ENCODE data around the gene PRR16.

PRR16 gene

DNA sequence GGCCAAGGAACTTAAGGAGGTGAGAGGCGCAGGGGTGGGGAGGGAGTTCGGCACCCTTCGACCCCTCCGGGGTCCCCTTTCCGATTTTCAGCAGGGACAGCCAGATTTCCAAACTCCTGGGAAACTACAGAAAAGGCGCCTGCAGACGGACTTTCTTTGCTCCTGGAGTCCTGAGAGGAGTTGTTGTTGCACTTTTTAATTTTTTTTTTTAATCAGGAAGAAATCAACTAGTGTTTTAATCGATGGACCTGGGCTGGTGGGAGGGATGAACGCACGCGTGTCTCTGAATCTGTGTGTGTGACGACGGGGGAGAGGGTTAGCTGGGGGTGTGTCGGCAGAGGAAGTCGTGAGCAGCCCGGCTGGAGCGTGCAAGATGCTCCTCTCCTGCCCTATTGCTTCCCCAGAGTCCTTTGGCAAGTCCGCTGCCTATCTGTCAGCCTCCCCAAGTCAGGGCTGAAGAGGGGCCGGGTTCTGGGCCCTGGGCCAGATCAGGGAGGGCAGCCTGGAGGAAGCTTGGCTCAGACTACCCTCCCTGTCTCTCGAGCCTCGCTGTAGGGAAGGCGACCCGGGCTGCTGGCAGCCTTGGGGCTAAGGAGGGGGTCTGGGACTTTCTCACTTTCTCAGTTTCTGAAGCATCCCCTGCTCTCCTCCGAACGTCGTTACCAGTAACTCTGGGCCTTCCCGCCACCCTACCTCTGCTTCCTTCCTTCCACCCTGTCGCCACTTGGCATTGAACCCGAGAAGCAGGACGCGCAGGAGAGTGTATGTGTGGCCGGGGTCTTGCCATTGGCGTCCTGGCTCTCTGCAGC, 731 bp downstream of the PRR16 start:
- no peak for FAIRE-seq

DNA sequence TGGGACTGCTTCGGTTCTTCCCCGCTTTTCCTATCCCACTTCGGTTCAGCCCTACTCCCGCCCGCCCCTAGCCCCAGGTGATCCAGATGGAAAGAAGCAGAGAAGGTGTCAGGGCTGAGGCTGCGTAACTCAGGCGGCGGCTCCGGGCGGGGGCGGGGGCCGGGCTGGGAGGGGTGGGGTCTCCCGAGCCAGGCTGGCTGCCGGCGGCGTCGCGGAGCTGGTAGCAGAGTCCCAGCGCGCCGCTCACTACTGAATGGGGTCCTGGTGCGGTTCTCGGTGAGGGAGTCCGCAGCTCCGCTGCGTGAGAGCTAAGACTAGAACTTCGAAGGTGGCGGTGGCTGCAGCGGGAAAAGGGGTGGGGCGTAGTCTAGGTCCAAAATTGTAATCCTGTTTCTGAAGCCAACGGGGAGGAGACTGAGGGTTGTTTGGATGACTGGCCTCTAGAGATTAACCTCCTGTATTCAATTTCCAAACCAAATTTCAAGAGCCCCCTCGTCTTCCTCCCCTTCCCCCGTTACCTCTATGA, 1.4 kb downstream of the PRR16 start:
- no peak for FAIRE-seq

DNA sequence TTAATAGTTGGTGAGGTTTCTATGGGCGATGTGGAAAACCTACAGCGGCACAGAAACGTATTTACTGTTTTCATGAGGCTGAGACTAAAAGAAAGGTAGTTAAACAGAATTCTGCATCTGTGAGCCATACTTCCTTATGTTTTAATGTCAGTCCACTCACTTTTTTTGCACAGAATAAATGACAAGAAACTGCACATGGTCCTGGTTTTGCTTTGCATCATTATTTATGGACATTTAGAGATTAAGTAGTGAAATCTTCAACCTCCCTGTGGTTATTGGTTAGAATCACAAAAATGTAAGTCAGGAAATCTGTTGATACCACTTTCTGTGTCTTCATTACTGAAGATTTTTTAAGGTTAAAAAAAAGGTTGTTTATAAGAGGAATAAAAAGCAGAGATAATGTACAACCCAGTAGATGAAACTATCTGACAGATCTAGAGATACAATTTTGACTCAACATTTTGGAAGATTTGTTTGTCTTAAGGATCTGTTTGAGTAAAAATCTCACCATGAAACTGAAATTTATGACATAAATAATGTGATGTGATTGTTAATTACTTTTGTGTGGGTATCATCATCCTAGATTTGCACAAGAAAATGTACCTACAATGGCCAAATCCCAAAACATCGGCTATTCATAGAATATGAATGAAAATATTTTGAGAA, 2.4 kb downstream of the PRR16 start:
- FAIRE-seq, result no peak

DNA sequence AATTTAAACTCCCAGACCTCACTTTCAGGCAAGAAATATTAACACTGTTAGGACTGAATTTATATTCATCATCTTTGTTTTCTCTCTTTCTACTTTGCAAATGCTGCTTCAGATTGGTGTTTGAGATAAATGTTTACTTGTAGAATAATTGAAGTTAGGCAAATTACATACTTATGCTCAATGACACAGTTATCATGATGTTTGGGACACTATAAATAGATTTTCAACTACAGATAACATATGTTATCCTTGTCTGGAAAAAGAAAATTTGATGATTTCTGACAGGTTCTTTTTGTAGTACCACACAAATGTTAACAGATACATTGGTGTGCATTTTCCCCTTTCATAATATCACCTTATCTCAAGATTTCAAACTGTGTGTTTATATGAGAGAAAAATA, 7.9 kb downstream of the PRR16 start:
- no peak for FAIRE-seq

DNA sequence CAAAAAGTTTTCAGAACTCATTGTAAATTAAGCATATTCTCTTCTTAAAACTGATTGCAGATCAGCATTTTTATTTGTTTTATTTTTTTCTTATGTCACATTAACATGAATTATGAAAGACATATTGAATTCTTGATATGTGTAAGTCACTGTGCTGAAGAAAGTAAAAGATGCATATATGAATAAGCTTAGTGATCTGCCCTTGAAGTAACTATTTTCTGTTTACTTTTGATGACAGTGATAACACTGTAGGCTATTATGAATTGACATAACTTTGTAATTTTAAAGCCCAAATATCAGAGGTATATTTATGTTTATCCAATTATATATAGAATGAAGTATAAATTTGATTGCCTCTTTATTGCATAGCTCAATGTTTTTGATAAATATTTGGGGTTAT, 8.8 kb downstream of the PRR16 start:
- no peak for FAIRE-seq

DNA sequence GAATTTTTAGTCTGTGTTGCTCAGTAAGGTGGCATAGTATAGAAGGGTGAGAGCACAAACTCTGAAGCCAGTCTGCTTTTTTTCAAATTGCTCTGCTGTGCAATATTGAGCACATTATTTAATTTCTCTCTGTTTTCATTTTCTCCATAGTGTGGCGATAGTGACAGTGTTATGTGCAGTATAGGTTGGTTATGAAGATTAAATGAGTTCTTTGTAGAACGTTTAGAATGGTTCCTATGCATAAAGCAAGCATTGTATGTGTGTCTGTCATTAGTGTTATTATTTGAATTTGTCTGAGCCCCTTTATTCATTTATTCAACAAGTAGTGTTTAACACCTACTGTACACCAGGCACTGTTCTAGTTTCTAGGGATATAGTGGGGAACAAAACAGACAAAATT, 9.2 kb downstream of the PRR16 start:
- FAIRE-seq, result no peak

DNA sequence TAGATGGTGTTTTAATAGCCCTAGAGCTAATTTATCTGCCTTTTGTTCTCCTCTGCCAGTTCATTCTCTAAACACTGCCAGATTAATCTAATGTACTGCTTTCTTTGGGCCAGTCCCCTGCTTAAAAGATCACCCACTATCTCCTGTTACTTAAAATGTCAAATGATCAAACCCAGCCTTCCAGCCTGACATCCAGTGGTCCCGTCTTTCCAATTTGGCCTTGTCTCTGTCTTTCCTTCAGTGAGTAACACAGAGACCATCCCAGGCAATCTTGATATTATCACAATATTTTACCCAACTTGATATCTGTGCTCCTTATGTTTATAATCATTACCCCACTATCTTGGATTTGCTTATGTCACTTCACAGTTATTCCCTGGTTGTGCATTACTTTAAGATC, 12.0 kb downstream of the PRR16 start:
- FAIRE-seq, result no peak

DNA sequence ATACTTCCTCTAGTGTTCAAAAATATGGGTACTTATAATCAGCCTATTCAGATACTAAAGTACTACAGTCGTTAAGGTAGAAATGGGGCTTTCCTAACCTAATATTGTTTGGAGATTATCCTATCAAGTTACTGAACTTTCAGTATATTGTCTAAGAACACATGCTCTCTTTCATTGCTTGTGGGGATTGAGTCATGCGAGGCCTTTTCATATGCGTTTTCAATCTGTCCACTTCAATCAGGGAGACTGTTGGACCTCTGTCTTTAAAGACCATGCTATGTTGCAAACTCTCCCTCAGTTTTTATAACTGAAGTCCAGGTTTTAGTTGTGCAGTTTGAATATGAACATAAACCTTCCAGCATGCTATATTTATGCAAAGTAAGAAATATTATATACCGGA, 15.0 kb downstream of the PRR16 start:
- no peak for FAIRE-seq

DNA sequence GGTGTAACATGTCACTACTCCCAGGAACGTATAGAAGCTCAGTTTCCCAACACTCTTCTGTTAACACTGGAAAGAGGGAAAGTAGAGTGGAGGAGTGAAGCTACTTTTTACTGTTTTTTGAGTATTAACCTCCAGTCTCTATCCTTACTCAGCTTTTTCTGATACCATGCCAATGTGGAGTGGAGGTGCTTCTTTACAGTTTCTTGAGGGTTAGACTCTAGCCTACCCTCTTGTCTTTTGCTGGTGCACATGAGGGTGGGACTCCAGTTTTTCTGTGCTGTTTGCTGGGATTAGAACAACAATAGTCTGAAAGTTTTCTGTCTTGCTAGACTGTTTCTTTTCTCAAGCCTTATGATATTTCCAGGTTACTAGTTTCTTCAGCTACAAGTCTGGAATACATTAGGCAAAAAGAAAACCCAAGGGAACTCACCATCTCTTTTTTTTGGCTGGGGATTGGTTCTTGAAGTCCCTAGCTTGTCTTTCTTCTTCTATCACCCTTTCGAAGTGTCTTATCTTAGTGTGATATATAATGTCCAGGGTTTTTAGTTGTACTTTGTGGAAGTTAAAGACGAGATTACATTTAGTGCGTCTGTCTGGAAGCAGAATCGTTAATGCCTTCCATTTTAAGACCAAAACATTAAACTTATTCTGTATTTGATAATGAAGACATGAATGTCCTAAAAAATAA, 35.9 kb downstream of the PRR16 start:
- no peak for FAIRE-seq

DNA sequence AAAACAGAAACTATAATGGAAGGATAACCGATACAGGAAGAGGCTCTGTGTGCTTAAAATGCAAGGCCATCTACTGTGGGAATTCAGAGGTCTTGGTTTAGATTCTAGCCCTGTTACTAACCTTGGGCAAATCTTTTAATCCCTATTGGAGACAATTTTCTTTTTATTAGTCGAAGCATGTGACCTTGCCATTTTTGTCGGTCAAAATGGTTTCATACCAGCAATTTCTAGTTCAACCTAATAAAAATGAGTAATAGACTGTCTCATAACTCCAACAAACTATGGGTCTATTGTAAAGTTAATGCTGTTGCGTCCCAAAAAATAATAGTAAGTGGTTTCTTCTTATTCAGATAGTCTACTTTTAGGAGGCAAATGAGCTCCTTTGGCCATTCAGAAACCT, 38.4 kb downstream of the PRR16 start:
- FAIRE-seq, result no peak

DNA sequence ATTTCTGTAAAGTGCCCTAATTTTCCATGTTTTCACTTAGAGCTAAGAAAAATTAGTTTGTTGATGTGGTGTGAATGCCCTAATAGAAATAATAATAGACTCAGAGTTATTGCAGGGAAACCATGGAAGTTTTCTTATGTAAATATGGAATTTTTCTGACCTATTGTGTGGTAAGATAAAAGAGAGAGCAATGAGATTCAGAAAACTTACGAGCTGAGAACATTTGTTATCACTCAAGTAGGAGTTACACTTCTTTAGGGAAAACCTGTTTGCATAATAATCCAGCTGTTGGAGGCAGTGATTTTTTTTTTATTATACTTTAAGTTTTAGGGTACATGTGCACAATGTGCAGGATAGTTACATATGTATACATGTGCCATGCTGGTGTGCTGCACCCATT, 39.2 kb downstream of the PRR16 start:
- FAIRE-seq, result no peak

DNA sequence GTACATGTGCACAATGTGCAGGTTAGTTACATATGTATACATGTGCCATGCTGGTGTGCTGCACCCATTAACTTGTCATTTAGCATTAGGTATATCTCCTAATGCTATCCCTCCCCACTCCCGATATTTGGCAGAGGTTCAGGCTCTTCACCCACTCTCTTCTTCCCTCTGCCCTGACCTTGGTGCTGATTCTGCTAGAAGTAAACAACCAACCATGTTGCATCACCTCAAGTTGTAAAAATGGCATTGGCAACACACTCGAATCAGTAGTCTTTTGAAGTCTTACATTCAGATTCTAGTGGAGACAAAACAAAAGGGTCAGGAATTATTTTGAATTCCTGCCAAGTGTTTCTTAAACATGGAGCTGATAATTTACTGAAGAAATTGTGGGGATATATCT, 40.0 kb downstream of the PRR16 start:
- no peak for FAIRE-seq

DNA sequence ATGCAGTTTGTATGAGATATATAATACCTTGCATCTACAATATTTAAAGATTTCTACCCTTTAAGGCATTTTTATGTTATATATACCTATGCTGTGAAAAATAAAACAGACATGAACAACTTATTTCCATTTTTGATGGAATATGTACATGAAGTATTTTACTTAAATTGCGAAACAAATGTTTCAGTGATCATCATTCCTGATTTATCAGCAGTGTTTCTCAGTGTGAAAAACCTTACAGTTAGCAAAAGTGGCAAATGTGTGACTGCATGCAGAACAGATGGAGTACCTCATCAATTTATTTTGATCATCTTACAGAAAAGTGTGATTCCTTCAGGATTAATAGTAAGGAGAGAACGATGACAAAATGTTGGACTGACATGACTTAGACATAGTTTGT, 43.1 kb downstream of the PRR16 start:
- no peak for FAIRE-seq

DNA sequence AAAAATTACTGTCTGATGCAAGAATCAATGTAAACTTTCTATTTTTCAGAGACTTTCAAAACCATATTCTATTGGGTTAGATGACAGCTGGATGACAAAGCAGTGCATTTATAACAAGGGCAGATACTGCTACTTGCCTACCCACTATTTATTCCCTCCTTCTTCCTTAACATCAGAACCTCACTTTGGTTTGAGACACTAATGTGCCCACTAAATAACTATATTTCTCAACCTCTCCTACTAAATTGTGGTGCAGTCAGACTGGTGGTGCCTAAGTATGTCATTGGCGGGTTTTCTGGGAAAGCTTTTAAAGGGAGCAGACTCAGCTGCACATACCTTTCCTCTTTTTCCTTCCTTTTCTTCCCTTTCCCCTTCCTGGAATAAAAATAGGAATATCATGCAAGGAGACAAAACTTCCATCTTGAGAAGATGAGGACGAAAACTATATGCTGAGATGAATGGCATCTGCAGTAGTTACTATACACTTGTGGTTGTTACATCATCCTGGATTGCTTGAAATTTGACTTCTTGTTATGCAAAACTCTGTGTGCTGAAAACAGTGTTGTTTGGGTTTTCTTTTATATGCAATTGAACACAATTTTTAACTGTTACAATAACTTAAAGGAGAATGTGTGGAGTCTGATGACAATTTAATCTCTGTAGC, 43.8 kb downstream of the PRR16 start:
- no peak for FAIRE-seq

DNA sequence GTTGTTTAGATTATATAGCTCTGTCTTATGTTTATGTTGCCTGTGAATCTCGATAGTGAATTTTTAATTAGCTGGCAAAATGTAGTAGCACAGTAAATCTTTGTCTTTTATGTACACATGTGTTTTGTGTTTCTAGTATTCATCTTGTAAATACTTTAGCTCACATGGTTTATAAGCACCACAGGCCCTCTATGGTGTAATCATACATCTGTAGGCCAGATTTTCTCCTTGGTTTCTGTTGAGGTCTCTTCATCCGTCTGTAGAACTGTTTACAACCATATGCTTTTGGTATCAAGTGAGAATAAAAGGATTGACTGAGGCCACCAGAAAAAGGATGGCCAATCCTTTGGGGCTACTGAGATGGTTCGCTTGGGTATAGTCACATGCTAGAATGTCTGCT, 45.0 kb downstream of the PRR16 start:
- no peak for FAIRE-seq

DNA sequence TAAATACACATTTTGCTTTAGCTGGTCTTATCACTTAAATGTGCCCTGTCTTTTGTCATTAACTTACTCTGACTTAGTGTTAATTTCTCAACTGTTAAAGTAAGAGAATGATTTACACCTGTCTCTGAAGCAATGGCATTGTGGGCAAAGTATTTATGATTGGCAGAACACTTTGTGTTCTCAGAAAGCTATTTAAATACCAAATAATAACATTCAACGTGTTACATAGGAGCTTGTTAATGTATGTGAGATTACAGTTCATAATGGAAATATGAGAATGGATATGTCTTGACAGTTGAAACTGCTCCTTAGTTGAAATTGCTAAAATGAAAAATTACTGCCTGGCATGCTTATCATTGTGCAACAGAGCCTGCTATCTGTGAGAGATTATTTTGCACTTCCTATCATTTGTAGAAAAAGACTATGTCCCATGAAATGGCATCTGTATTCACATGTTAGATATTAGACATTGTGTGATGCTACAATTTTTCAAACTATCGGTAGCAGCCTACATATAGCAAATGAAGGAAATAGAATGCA, 46.1 kb downstream of the PRR16 start:
- FAIRE-seq, result no peak

DNA sequence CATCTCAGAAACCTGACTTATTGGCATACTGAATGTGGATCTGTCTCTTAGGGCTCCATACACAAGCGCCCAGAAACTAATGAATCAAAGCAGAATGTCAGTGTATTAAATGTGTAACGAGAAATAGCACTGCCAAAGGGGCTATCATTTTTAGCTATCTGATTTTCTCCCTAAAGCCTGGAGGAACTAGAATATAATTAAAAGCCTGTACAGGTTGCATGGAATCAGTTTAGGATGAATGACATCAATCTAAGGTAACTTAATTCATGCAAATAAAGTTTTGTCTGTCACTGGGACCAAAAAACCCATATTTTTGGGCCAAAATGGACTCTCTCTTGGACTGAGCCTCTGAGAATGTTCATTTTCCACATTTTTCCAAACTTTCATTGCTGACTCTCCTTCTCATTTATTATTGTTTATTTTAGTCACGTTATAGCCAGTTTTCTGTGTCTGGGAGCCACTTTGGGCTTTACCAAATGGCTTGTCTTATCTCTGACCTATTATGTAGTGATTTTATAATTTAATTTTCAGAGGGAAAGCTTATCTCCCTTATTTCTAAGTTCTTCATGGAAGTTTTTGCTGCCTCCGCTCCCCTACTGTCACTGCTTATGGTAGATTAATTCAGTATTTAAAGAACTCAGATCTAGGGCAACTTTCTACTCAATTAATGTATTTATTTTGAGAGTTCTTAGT, 47.0 kb downstream of the PRR16 start:
- no peak for FAIRE-seq

DNA sequence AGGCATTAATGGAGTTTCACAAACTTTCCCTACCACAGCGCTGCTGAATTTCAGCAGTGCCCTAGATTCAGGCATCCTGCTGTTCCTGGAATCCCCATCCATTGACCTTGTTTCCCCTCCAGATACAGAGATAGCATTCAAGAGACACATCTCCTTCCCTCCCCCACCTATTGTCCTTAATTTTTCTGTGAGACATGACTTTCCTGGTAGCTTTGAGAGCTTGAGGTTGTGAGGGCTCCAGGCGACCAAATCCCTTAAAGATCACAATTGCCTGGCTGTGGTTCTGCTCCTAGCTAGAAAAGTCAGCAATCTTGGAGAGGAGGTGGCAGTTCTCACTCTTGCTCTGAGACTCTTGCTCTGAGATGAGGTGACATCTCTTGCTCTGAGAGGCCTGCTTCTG, 48.0 kb downstream of the PRR16 start:
- no peak for FAIRE-seq

DNA sequence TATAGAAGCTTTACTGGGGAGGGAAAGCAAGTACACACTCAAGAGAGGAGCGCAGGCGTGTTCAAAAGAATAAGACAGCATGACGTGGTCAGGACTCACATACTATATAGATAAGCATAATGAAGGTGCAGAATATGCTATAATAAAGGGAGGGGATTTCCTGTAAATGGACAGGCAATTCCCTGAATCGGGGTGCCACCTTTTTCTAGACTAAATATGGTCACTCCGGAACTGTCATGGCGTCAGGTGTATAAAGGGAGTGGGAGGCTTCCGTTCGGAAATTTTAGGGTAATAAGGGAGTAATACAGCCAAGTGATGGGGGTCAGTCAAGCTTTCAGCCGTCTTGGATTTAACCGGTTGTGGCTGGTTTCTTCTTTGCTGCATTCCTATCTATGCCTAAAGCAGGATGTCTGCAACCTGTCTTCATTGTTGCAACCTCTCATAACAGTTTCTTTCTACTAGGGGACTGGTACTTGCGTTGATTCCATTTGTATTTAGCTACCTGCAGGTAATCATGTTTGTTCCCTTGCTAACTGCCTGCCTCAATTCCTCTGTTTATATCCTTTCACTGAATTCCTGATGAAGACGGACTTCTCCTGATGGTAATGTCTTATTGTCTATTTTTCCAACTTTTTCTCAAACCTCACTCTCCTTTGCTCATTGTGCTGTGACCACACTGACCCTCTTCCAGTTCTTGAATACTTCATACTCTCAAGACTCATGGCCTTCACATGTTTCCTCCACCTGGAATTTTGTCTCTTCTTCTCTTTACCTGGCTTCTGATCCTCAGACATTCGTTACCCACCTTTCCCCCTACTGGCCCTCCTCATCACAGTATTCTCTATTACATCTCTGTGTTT, 48.9 kb downstream of the PRR16 start:
- FAIRE-seq, result no peak

DNA sequence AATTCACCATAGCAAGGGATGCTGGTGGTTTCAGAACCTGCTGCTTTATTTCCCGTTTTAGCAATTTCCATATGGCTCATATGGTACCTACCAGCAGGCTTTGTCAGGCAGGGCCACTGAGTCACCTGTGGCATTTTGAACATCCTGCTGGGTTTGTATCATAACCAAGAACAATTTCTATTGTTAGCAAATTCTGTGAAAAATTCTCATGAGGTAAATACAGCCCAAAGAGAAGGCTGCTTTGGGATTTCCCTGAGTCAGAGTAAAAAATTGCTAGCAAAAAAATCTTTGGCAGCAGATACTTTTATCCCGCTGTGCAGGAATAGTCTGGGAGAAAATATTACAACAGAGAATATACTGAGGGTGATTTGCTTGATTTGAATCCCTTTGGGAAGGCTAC, 52.7 kb downstream of the PRR16 start:
- FAIRE-seq, result no peak

DNA sequence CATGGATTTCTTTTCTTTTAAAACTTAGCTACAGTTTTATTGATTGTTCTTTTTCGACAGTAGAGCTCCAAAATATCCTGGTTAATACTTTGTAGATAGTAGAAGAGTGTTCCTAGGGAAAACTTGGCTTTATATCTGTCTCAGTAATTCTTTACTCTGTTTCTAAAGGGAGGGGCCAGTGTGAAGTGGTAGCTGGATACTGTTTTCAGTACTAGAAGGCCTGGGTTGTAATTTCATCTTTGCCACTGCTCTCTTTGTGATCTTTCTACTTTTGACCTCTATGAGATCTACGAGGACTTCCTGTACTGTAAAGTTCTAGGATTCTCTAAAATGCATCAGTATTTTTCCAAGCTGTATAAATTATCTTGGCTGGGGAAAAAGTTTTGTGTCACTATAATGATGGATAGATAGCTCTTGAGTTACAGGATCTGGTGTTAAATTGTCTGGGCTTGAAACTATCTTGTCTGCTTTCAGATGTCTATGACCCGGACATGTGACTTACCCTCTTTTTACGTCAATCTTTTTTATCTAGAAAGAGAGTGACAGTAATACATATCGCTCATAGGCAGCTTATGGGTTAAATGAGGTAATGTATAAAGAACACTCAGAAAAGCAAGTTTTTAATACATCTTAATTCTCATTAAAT, 53.6 kb downstream of the PRR16 start:
- FAIRE-seq, result no peak

Measured in A204.1 (cell line).